Mesothelial cell of epicardium (in vitro differentiated cells): ENCODE measurements around the gene KRTAP19-8. TPM values are rescaled to one million over a fixed set of nuclear protein-coding genes. Genes with fewer than 3 reads are reported as not detected.

Experiments
- DNase-seq, 2 experiments: peaks; one replicate each; pipeline ENCODE4 v3.0.0; 2021; ENCODE audit warnings: low spot score in 2 of 2; ENCODE audit not compliant: unreplicated experiment in 2 of 2
- H3K27ac Mint-ChIP-seq: 2 replicates; pipeline ENCODE4 v1.8.0; 2021; ENCODE audit warnings: mixed read lengths
- H3K27me3 Mint-ChIP-seq: 2 replicates; pipeline ENCODE4 v1.8.0; 2021; ENCODE audit warnings: low read depth, mixed read lengths
- H3K36me3 Mint-ChIP-seq: 2 replicates; pipeline ENCODE4 v1.8.0; 2021; ENCODE audit warnings: mixed read lengths
- H3K4me1 Mint-ChIP-seq: 2 replicates; pipeline ENCODE4 v1.8.0; 2021; ENCODE audit warnings: mixed read lengths
- H3K4me3 Mint-ChIP-seq: 2 replicates; pipeline ENCODE4 v1.8.0; 2021; ENCODE audit warnings: mild to moderate bottlenecking, moderate library complexity, mixed read lengths
- H3K9me3 Mint-ChIP-seq: 2 replicates; pipeline ENCODE4 v1.8.0; 2021; ENCODE audit warnings: mixed read lengths
- CTCF ChIP-seq: fragments of 200-600 bp; sonication (generic); IDR thresholded peaks from one replicate; pipeline ENCODE4 v1.5.0; 2021; ENCODE audit warnings: antibody characterized with exemption; ENCODE audit not compliant: unreplicated experiment
- total RNA-seq: library from RNA; stranded (reverse); gene quantifications from 3 replicates; pipeline ENCODE4 v1.2.1, GENCODE V29; 2021

KRTAP19-8 gene
- total RNA-seq, 1 donor from 2014 or later = not detected

- H3K4me3 Mint-ChIP-seq = no peak overlapping the region
- H3K4me1 Mint-ChIP-seq = no peaks in the 10 kb centered on the region
- H3K27ac Mint-ChIP-seq = no peak overlapping the region
- peaks cover 7% of the 10 kb centered on the region for H3K27me3 Mint-ChIP-seq
- H3K9me3 Mint-ChIP-seq = peaks cover 12% of the 10 kb centered on the region
- no peak for DNase-seq
- TF ChIP-seq CTCF = no peak
- H3K36me3 Mint-ChIP-seq = no peaks in the 10 kb centered on the region
Measured at GRCh38 chr21:31012133-31013089, 25.9 kb downstream of the KRTAP19-8 start.

GRCh38 chr21:31011412-31011811 lies 26.9 kb downstream of the KRTAP19-8 start:
- Mint-ChIP-seq H3K36me3 (no peaks in the 10 kb centered on the region), H3K4me3 (no peak overlapping the region), H3K27ac (no peak overlapping the region), H3K27me3 (peaks cover 7% of the 10 kb centered on the region), H3K4me1 (no peaks in the 10 kb centered on the region), H3K9me3 (peaks cover 12% of the 10 kb centered on the region)
- TF ChIP-seq CTCF = no peak
- DNase-seq = no peak

GRCh38 chr21:31008355-31008754 lies 29.9 kb downstream of the KRTAP19-8 start:
- H3K27ac Mint-ChIP-seq = no peak overlapping the region

GRCh38 chr21:31005019-31005418 lies 33.3 kb downstream of the KRTAP19-8 start:
- no peak for DNase-seq
- Mint-ChIP-seq H3K4me1 (no peaks in the 10 kb centered on the region), H3K27ac (no peak overlapping the region), H3K4me3 (no peak overlapping the region), H3K27me3 (peaks cover 3% of the 10 kb centered on the region), H3K36me3 (no peaks in the 10 kb centered on the region), H3K9me3 (peaks cover 6% of the 10 kb centered on the region)
- TF ChIP-seq CTCF = no peak

More at GRCh38 chr21:31008355-31008754, 29.9 kb downstream of the KRTAP19-8 start:
- peaks cover 12% of the 10 kb centered on the region for H3K9me3 Mint-ChIP-seq
- H3K4me3 Mint-ChIP-seq = no peak overlapping the region
- H3K27me3 Mint-ChIP-seq = peaks cover 3% of the 10 kb centered on the region
- H3K4me1 Mint-ChIP-seq = no peaks in the 10 kb centered on the region
- TF ChIP-seq CTCF = no peak
- H3K36me3 Mint-ChIP-seq = no peaks in the 10 kb centered on the region
- DNase-seq = no peak

GRCh38 chr21:31003471-31003870 lies 34.8 kb downstream of the KRTAP19-8 start:
- Mint-ChIP-seq H3K4me3 (no peak overlapping the region), H3K27me3 (no peaks in the 10 kb centered on the region), H3K4me1 (no peaks in the 10 kb centered on the region), H3K36me3 (no peaks in the 10 kb centered on the region), H3K9me3 (peaks cover 6% of the 10 kb centered on the region), H3K27ac (no peak overlapping the region)
- no peak for TF ChIP-seq CTCF
- no peak for DNase-seq
